WTC11 (cell line): ENCODE data around the gene RPS27. TPM values are rescaled to one million over a fixed set of nuclear protein-coding genes. Genes with fewer than 3 reads are reported as not detected.

Experiments
- ETV6 ChIP-seq: sonication (generic); formaldehyde crosslinking; IDR thresholded peaks from 2 replicates; pipeline ENCODE4 v1.8.1; 2022; ENCODE audit warnings: mild to moderate bottlenecking, missing genetic modification reagents
- GABPB1 ChIP-seq: sonication (generic); formaldehyde crosslinking; IDR thresholded peaks from 2 replicates; pipeline ENCODE4 v1.8.1; 2023; ENCODE audit warnings: mild to moderate bottlenecking, missing genetic modification reagents
- JUN ChIP-seq: sonication (generic); formaldehyde crosslinking; IDR thresholded peaks from 2 replicates; pipeline ENCODE4 v1.8.0; 2023; ENCODE audit warnings: mild to moderate bottlenecking, missing genetic modification reagents
- KAT7 ChIP-seq: sonication (generic); formaldehyde crosslinking; IDR thresholded peaks from 2 replicates; pipeline ENCODE4 v1.8.1; 2023; ENCODE audit warnings: missing genetic modification reagents, mild to moderate bottlenecking, borderline replicate concordance
- NFATC4 ChIP-seq: fragments of 250-450 bp; sonication (Bioruptor Pico); IDR thresholded peaks from 2 replicates; pipeline ENCODE4 v1.9.0; 2021; ENCODE audit warnings: mild to moderate bottlenecking
- NFYB ChIP-seq: sonication (generic); formaldehyde crosslinking; conservative IDR thresholded peaks from 2 replicates; pipeline ENCODE4 v1.8.0; 2022; ENCODE audit warnings: low read depth, missing genetic modification reagents
- NR3C1 ChIP-seq: sonication (generic); formaldehyde crosslinking; conservative IDR thresholded peaks from 2 replicates; pipeline ENCODE4 v1.8.1; 2023; ENCODE audit warnings: low read depth, mild to moderate bottlenecking, missing genetic modification reagents
- OVOL2 ChIP-seq: fragments of 250-450 bp; sonication (Bioruptor Pico); IDR thresholded peaks from 2 replicates; pipeline ENCODE4 v1.9.0; 2021; ENCODE audit warnings: mild to moderate bottlenecking, borderline replicate concordance
- SP1 ChIP-seq: sonication (generic); formaldehyde crosslinking; conservative IDR thresholded peaks from 2 replicates; pipeline ENCODE4 v1.8.1; 2022; ENCODE audit warnings: missing genetic modification reagents
- TEAD1 ChIP-seq: sonication (generic); formaldehyde crosslinking; IDR thresholded peaks from 2 replicates; pipeline ENCODE4 v1.8.0; 2022; ENCODE audit warnings: mild to moderate bottlenecking, missing genetic modification reagents
- TP53 ChIP-seq: sonication (generic); formaldehyde crosslinking; IDR thresholded peaks from 2 replicates; pipeline ENCODE4 v1.8.1; 2023; ENCODE audit warnings: mild to moderate bottlenecking, missing genetic modification reagents
- ZNF121 ChIP-seq: sonication (generic); formaldehyde crosslinking; IDR thresholded peaks from 2 replicates; pipeline ENCODE4 v1.8.0; 2023; ENCODE audit warnings: missing genetic modification reagents
- ZNF219 ChIP-seq: sonication (generic); formaldehyde crosslinking; IDR thresholded peaks from 2 replicates; pipeline ENCODE4 v1.8.0; 2023; ENCODE audit warnings: missing genetic modification reagents, mild to moderate bottlenecking, borderline replicate concordance
- ZNF423 ChIP-seq: fragments of 250-450 bp; sonication (Bioruptor Pico); IDR thresholded peaks from 2 replicates; pipeline ENCODE4 v2.1.2; 2022; ENCODE audit warnings: mild to moderate bottlenecking, moderate library complexity
- ZNF671 ChIP-seq: fragments of 250-450 bp; sonication (Bioruptor Pico); IDR thresholded peaks from 2 replicates; pipeline ENCODE4 v1.8.0; 2021; ENCODE audit warnings: mild to moderate bottlenecking
- total RNA-seq: library from RNA; stranded (reverse); gene quantifications from 3 replicates; pipeline ENCODE4 v1.2.3, GENCODE V29; 2021
- TF ChIP-seq, protein P1 (sequence below): sonication (generic); formaldehyde crosslinking; IDR thresholded peaks from 2 replicates; pipeline ENCODE4 v1.8.0; 2023; ENCODE audit warnings: missing genetic modification reagents, mild to moderate bottlenecking, borderline replicate concordance
- TF ChIP-seq, protein P2 (sequence below): sonication (generic); formaldehyde crosslinking; IDR thresholded peaks from 2 replicates; pipeline ENCODE4 v1.8.0; 2022; ENCODE audit warnings: missing genetic modification reagents
- TF ChIP-seq, protein P3 (sequence below): sonication (generic); formaldehyde crosslinking; IDR thresholded peaks from 2 replicates; pipeline ENCODE4 v1.8.1; 2023; ENCODE audit warnings: mild to moderate bottlenecking, missing genetic modification reagents
- TF ChIP-seq, protein P4 (sequence below): sonication (generic); formaldehyde crosslinking; IDR thresholded peaks from 2 replicates; pipeline ENCODE4 v1.8.1; 2022; ENCODE audit warnings: low read depth, mild to moderate bottlenecking, moderate library complexity, missing genetic modification reagents, borderline replicate concordance
- TF ChIP-seq, protein P5 (sequence below): fragments of 250-450 bp; sonication (Bioruptor Pico); IDR thresholded peaks from 2 replicates; pipeline ENCODE4 v1.9.0; 2021; ENCODE audit warnings: moderate library complexity, mild to moderate bottlenecking, inconsistent platforms, borderline replicate concordance
- TF ChIP-seq, protein P6 (sequence below): sonication (generic); formaldehyde crosslinking; IDR thresholded peaks from 2 replicates; pipeline ENCODE4 v1.8.1; 2023; ENCODE audit warnings: mild to moderate bottlenecking, missing genetic modification reagents
- TF ChIP-seq, protein P7 (sequence below): sonication (generic); formaldehyde crosslinking; IDR thresholded peaks from 2 replicates; pipeline ENCODE4 v1.8.1; 2023; ENCODE audit warnings: mild to moderate bottlenecking, missing genetic modification reagents, moderate library complexity
- TF ChIP-seq, protein P8 (sequence below): sonication (generic); formaldehyde crosslinking; IDR thresholded peaks from 2 replicates; pipeline ENCODE4 v1.8.1; 2023; ENCODE audit warnings: mild to moderate bottlenecking, missing genetic modification reagents, moderate library complexity

Gene RPS27
- total RNA-seq, 1 experiment from 2014 or later = 2,141 TPM

DNA sequence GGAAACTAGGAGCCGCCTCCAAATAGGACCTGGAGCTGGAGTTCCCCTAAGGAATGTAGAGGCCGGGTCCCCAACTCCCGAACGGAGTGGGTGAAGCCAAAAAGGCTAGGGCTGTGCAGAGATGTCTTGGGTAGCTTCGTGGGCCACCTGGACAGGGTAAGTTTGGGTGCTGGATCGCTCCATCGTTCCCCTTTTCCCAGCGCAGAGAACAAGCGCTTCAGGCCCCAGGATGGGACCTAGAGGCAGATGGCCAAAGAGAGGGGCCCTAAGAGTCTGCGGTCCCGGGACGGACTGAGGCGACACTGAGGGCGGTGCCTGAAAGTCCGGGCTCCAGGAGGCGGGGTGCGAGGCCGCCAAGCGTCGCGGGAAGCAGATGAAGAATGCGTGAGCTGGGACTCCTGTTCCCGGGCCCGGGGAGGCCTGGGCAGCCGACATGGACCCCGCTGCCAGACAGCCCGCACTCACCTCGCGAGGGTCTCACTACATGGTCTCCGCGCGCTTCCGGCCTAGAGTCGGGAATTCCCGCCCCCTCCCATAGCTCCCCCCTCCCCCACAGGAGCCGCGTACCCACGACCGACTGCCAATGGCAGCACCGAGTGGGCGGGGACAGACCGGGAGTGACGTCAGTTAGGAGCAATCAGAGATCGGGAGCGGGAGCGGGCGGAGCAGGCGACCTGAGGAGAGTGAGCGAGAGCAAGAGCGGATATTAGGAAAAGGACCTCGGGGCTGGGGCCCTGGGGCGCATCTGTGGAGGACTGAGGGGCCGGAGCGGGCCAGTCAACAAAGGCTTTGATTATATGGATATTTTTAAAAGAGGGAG, 27.3 kb upstream of the RPS27 start, which contains the start of gene SLC39A1 (continued):
- TF ChIP-seq, protein P1, sequence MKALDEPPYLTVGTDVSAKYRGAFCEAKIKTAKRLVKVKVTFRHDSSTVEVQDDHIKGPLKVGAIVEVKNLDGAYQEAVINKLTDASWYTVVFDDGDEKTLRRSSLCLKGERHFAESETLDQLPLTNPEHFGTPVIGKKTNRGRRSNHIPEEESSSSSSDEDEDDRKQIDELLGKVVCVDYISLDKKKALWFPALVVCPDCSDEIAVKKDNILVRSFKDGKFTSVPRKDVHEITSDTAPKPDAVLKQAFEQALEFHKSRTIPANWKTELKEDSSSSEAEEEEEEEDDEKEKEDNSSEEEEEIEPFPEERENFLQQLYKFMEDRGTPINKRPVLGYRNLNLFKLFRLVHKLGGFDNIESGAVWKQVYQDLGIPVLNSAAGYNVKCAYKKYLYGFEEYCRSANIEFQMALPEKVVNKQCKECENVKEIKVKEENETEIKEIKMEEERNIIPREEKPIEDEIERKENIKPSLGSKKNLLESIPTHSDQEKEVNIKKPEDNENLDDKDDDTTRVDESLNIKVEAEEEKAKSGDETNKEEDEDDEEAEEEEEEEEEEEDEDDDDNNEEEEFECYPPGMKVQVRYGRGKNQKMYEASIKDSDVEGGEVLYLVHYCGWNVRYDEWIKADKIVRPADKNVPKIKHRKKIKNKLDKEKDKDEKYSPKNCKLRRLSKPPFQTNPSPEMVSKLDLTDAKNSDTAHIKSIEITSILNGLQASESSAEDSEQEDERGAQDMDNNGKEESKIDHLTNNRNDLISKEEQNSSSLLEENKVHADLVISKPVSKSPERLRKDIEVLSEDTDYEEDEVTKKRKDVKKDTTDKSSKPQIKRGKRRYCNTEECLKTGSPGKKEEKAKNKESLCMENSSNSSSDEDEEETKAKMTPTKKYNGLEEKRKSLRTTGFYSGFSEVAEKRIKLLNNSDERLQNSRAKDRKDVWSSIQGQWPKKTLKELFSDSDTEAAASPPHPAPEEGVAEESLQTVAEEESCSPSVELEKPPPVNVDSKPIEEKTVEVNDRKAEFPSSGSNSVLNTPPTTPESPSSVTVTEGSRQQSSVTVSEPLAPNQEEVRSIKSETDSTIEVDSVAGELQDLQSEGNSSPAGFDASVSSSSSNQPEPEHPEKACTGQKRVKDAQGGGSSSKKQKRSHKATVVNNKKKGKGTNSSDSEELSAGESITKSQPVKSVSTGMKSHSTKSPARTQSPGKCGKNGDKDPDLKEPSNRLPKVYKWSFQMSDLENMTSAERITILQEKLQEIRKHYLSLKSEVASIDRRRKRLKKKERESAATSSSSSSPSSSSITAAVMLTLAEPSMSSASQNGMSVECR (CRISPR knock-in tag) = 0 out of 2 replicates have a peak, but pooled peaks have one; percentile 33
- TF ChIP-seq SP1 (CRISPR knock-in tag) (peak; percentile 80), ZNF121 (CRISPR knock-in tag) (peak; percentile 97), OVOL2 (CRISPR knock-in tag) (no peak), NFYB (peak; percentile 85), KAT7 (CRISPR knock-in tag) (no peak; the same call in 1 of the 2 replicates), TP53 (CRISPR knock-in tag) (no peak), ETV6 (CRISPR knock-in tag) (peak; percentile 20; the same call in 1 of the 2 replicates), TEAD1 (CRISPR knock-in tag) (no peak; the same call in 1 of the 2 replicates), ZNF219 (CRISPR knock-in tag) (no peak), ZNF671 (CRISPR knock-in tag) (no peak), NR3C1 (peak; percentile 24; the same call in 1 of the 2 replicates), JUN (peak; percentile 47; the same call in 1 of the 2 replicates), ZNF423 (CRISPR knock-in tag) (no peak), GABPB1 (CRISPR knock-in tag) (no peak), NFATC4 (CRISPR knock-in tag) (no peak)
- TF ChIP-seq, protein P2, sequence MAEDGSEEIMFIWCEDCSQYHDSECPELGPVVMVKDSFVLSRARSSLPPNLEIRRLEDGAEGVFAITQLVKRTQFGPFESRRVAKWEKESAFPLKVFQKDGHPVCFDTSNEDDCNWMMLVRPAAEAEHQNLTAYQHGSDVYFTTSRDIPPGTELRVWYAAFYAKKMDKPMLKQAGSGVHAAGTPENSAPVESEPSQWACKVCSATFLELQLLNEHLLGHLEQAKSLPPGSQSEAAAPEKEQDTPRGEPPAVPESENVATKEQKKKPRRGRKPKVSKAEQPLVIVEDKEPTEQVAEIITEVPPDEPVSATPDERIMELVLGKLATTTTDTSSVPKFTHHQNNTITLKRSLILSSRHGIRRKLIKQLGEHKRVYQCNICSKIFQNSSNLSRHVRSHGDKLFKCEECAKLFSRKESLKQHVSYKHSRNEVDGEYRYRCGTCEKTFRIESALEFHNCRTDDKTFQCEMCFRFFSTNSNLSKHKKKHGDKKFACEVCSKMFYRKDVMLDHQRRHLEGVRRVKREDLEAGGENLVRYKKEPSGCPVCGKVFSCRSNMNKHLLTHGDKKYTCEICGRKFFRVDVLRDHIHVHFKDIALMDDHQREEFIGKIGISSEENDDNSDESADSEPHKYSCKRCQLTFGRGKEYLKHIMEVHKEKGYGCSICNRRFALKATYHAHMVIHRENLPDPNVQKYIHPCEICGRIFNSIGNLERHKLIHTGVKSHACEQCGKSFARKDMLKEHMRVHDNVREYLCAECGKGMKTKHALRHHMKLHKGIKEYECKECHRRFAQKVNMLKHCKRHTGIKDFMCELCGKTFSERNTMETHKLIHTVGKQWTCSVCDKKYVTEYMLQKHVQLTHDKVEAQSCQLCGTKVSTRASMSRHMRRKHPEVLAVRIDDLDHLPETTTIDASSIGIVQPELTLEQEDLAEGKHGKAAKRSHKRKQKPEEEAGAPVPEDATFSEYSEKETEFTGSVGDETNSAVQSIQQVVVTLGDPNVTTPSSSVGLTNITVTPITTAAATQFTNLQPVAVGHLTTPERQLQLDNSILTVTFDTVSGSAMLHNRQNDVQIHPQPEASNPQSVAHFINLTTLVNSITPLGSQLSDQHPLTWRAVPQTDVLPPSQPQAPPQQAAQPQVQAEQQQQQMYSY (CRISPR knock-in tag) = 0 out of 2 replicates have a peak, but pooled peaks have one; percentile 10
- TF ChIP-seq, protein P3, sequence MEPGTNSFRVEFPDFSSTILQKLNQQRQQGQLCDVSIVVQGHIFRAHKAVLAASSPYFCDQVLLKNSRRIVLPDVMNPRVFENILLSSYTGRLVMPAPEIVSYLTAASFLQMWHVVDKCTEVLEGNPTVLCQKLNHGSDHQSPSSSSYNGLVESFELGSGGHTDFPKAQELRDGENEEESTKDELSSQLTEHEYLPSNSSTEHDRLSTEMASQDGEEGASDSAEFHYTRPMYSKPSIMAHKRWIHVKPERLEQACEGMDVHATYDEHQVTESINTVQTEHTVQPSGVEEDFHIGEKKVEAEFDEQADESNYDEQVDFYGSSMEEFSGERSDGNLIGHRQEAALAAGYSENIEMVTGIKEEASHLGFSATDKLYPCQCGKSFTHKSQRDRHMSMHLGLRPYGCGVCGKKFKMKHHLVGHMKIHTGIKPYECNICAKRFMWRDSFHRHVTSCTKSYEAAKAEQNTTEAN (CRISPR knock-in tag) = 0 out of 2 replicates have a peak, but pooled peaks have one; percentile 30
- TF ChIP-seq, protein P4, sequence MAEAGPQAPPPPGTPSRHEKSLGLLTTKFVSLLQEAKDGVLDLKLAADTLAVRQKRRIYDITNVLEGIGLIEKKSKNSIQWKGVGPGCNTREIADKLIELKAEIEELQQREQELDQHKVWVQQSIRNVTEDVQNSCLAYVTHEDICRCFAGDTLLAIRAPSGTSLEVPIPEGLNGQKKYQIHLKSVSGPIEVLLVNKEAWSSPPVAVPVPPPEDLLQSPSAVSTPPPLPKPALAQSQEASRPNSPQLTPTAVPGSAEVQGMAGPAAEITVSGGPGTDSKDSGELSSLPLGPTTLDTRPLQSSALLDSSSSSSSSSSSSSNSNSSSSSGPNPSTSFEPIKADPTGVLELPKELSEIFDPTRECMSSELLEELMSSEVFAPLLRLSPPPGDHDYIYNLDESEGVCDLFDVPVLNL (CRISPR knock-in tag) = no peak
- TF ChIP-seq, protein P5, sequence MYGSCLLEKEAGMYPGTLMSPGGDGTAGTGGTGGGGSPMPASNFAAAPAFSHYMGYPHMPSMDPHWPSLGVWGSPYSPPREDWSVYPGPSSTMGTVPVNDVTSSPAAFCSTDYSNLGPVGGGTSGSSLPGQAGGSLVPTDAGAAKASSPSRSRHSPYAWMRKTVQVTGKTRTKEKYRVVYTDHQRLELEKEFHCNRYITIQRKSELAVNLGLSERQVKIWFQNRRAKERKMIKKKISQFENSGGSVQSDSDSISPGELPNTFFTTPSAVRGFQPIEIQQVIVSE (CRISPR knock-in tag) = no peak
- TF ChIP-seq, protein P6, sequence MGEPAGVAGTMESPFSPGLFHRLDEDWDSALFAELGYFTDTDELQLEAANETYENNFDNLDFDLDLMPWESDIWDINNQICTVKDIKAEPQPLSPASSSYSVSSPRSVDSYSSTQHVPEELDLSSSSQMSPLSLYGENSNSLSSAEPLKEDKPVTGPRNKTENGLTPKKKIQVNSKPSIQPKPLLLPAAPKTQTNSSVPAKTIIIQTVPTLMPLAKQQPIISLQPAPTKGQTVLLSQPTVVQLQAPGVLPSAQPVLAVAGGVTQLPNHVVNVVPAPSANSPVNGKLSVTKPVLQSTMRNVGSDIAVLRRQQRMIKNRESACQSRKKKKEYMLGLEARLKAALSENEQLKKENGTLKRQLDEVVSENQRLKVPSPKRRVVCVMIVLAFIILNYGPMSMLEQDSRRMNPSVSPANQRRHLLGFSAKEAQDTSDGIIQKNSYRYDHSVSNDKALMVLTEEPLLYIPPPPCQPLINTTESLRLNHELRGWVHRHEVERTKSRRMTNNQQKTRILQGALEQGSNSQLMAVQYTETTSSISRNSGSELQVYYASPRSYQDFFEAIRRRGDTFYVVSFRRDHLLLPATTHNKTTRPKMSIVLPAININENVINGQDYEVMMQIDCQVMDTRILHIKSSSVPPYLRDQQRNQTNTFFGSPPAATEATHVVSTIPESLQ (CRISPR knock-in tag) = no peak
- TF ChIP-seq, protein P7, sequence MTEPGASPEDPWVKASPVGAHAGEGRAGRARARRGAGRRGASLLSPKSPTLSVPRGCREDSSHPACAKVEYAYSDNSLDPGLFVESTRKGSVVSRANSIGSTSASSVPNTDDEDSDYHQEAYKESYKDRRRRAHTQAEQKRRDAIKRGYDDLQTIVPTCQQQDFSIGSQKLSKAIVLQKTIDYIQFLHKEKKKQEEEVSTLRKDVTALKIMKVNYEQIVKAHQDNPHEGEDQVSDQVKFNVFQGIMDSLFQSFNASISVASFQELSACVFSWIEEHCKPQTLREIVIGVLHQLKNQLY (CRISPR knock-in tag) = no peak
- TF ChIP-seq, protein P8, sequence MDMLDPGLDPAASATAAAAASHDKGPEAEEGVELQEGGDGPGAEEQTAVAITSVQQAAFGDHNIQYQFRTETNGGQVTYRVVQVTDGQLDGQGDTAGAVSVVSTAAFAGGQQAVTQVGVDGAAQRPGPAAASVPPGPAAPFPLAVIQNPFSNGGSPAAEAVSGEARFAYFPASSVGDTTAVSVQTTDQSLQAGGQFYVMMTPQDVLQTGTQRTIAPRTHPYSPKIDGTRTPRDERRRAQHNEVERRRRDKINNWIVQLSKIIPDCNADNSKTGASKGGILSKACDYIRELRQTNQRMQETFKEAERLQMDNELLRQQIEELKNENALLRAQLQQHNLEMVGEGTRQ (CRISPR knock-in tag) = no peak; the same call in 1 of the 2 replicates
